ENCODE data around the gene MYH14. TPM values are rescaled to one million over a fixed set of nuclear protein-coding genes. Genes with fewer than 3 reads are reported as not detected.

MYH14 gene
- total and polyA plus RNA-seq, 2 of the 8 experiments (the other 6 are each of a cell fraction or from before 2014, with no cell fraction given): 17.3 to 28.6 TPM

GRCh38 chr19:50232600-50232999, 29.2 kb downstream of the MYH14 start:
- no peak overlapping the region for H3K4me2 ChIP-seq (ENCODE audit: insufficient read depth in 1 of 2, low read depth in 2 of 2, low read length in 2 of 2)
- H3K23ac ChIP-seq (ENCODE audit: insufficient read length): no peak overlapping the region
- DNase-seq (ENCODE audit: low read depth in 1 of 2, low spot score in 2 of 2): no peak
- no peak overlapping the region for H4K8ac ChIP-seq (ENCODE audit: extremely low read depth, insufficient read depth, low read length)
- no peak for FAIRE-seq
- no peak overlapping the region for H4K5ac ChIP-seq (ENCODE audit: insufficient read length, low read depth, low read length)
- H2BK120ac ChIP-seq (replicated peaks; ENCODE audit: low read depth, low read length): no peak overlapping the region
- no peak overlapping the region for H2BK12ac ChIP-seq (ENCODE audit: low read depth, low read length)
- H4K20me1 ChIP-seq (replicated peaks in 1 of 2; ENCODE audit: control insufficient read depth in 1 of 2, insufficient read depth in 2 of 2, low read length in 2 of 2): no peaks in the 10 kb centered on the region
- H3K36me3 ChIP-seq (ENCODE audit: control insufficient read depth in 2 of 4, insufficient read depth in 4 of 4, low read length in 3 of 4): no peaks in the 10 kb centered on the region
- POLR2A ChIA-PET (ENCODE audit: partially characterized antibody): interaction anchor here (1.0 kb wide), 1 partner anchor 99 kb away, joined by 3 read pairs; no protein-coding TSS in a partner anchor
- H2AFZ ChIP-seq (ENCODE audit: low read length): no peak overlapping the region
- H3K9me3 ChIP-seq (ENCODE audit: insufficient read depth in 2 of 2, low read depth in 1 of 2, low read length in 1 of 2): no peaks in the 10 kb centered on the region
- no peak overlapping the region for H2BK5ac ChIP-seq (ENCODE audit: low read depth, low read length)
- WGBS, 2 experiments (ENCODE audit: extremely low coverage in 1 of 2, insufficient coverage in 1 of 2, insufficient read length in 1 of 2, insufficient replicate concordance in 2 of 2, low coverage in 1 of 2, low lambda C conversion rate in 2 of 2, missing lambda C conversion rate in 1 of 2): 76% methylated on average over 2 of the region's 3 CpGs; no CpG with 5 or more reads in 1 of the 2 experiments
- H3K27me3 ChIP-seq (replicated peaks in 1 of 4; ENCODE audit: control insufficient read depth in 3 of 4, extremely low read depth in 1 of 4, insufficient read depth in 3 of 4, low read length in 3 of 4): no peaks in the 10 kb centered on the region
- no peak overlapping the region for H3K27ac ChIP-seq (ENCODE audit: low read depth, low read length)
- H2BK20ac ChIP-seq (ENCODE audit: low read length): no peak overlapping the region
- no peaks in the 10 kb centered on the region for H3K79me2 ChIP-seq (ENCODE audit: control insufficient read depth in 1 of 2, insufficient read depth in 2 of 2, low read length in 2 of 2)
- CTCF ChIA-PET (ENCODE audit: partially characterized antibody): interaction anchor here (0.8 to 23.5 kb wide), 2 partner anchors 15 to 20 kb away, joined by 3 to 397 read pairs; no protein-coding TSS in a partner anchor
- H4K91ac ChIP-seq (replicated peaks; ENCODE audit: insufficient read length, low read length): no peak overlapping the region
- H3K79me1 ChIP-seq (ENCODE audit: low read depth, low read length): no peaks in the 10 kb centered on the region
- no peak for TF ChIP-seq CBX8 (IDR thresholded peaks at IDR 0.05; ENCODE audit: borderline replicate concordance, low read depth, low read length)
- 0 out of 2 replicates have a peak, but pooled peaks have one; percentile 15 for TF ChIP-seq KDM1A (IDR thresholded peaks at IDR 0.05; ENCODE audit: borderline replicate concordance, low read length)
- H3K56ac ChIP-seq (replicated peaks; ENCODE audit: insufficient read length, low read depth, low read length): no peak overlapping the region
- H3K14ac ChIP-seq (ENCODE audit: insufficient read length): no peak overlapping the region
- H3K18ac ChIP-seq (ENCODE audit: extremely low read depth, low read length): no peak overlapping the region
- H2BK15ac ChIP-seq (ENCODE audit: low read length): no peak overlapping the region
- H3K4me1 ChIP-seq (replicated peaks in 1 of 4; ENCODE audit: control insufficient read depth in 3 of 4, insufficient read depth in 4 of 4, low read length in 3 of 4): peaks cover 0 to 12% (median 2%) of the 10 kb centered on the region in 4 experiments; a peak in 3 of 7 replicates
- no peak overlapping the region for H3K9ac ChIP-seq (replicated peaks in 1 of 4; ENCODE audit: extremely low read depth in 1 of 4, low read depth in 3 of 4, low read length in 3 of 4)
- H2AK5ac ChIP-seq (ENCODE audit: low read depth, low read length): no peak overlapping the region
- H3K23me2 ChIP-seq (ENCODE audit: low read depth, low read length): no peaks in the 10 kb centered on the region
- no peak overlapping the region for H3K4ac ChIP-seq (replicated peaks; ENCODE audit: insufficient read length, low read depth, low read length)
- H3K4me3 ChIP-seq (ENCODE audit: extremely low read depth in 1 of 4, insufficient read depth in 2 of 4, low read depth in 3 of 4, low read length in 4 of 4): no peak overlapping the region
